ENCODE data around the gene RAD51B. TPM values are rescaled to one million over a fixed set of nuclear protein-coding genes. Genes with fewer than 3 reads are reported as not detected.

The RAD51B gene
- total and polyA plus RNA-seq, 3 donors from 2014 or later, result 5.5 to 22.5 (median 19.1) TPM

- Histone ChIP-seq H3K27ac (no peak overlapping the region), H3K27me3 (no peaks in the 10 kb centered on the region), H3K9me3 (no peaks in the 10 kb centered on the region), H3K4me3 (no peak overlapping the region), H3K36me3 (ENCODE audit: low read depth, missing control alignments) (no peaks in the 10 kb centered on the region), H3K4me1 (no peaks in the 10 kb centered on the region)
- TF ChIP-seq, protein P1, sequence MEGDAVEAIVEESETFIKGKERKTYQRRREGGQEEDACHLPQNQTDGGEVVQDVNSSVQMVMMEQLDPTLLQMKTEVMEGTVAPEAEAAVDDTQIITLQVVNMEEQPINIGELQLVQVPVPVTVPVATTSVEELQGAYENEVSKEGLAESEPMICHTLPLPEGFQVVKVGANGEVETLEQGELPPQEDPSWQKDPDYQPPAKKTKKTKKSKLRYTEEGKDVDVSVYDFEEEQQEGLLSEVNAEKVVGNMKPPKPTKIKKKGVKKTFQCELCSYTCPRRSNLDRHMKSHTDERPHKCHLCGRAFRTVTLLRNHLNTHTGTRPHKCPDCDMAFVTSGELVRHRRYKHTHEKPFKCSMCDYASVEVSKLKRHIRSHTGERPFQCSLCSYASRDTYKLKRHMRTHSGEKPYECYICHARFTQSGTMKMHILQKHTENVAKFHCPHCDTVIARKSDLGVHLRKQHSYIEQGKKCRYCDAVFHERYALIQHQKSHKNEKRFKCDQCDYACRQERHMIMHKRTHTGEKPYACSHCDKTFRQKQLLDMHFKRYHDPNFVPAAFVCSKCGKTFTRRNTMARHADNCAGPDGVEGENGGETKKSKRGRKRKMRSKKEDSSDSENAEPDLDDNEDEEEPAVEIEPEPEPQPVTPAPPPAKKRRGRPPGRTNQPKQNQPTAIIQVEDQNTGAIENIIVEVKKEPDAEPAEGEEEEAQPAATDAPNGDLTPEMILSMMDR (IDR thresholded peaks at IDR 0.05), result no peak
- no peak for TF ChIP-seq POLR2A (IDR thresholded peaks at IDR 0.05)
- DNase-seq, result no peak
- intact Hi-C loops (cut with DNase I; ENCODE audit: low total_unique reads), result no loop called here
- WGBS, 2 donors, result 29 to 92% methylated on average over 3 of the region's 3 CpGs
These were observed 37.5 kb upstream of the RAD51B start for GRCh38 chr14:67782090-67782489.

GRCh38 chr14:67784244-67784823 is 35.2 kb upstream of the RAD51B start:
- WGBS, 2 donors, result 81 to 95% methylated on average over 5 of the region's 5 CpGs
- DNase-seq, result no peak
- Histone ChIP-seq H3K4me3 (no peak overlapping the region), H3K27ac (no peak overlapping the region), H3K27me3 (no peaks in the 10 kb centered on the region), H3K36me3 (ENCODE audit: low read depth, missing control alignments) (no peaks in the 10 kb centered on the region), H3K4me1 (no peaks in the 10 kb centered on the region), H3K9me3 (no peaks in the 10 kb centered on the region)
- TF ChIP-seq POLR2A (IDR thresholded peaks at IDR 0.05), result no peak
- intact Hi-C loops (cut with DNase I; ENCODE audit: low total_unique reads), result no loop called here

DNA sequence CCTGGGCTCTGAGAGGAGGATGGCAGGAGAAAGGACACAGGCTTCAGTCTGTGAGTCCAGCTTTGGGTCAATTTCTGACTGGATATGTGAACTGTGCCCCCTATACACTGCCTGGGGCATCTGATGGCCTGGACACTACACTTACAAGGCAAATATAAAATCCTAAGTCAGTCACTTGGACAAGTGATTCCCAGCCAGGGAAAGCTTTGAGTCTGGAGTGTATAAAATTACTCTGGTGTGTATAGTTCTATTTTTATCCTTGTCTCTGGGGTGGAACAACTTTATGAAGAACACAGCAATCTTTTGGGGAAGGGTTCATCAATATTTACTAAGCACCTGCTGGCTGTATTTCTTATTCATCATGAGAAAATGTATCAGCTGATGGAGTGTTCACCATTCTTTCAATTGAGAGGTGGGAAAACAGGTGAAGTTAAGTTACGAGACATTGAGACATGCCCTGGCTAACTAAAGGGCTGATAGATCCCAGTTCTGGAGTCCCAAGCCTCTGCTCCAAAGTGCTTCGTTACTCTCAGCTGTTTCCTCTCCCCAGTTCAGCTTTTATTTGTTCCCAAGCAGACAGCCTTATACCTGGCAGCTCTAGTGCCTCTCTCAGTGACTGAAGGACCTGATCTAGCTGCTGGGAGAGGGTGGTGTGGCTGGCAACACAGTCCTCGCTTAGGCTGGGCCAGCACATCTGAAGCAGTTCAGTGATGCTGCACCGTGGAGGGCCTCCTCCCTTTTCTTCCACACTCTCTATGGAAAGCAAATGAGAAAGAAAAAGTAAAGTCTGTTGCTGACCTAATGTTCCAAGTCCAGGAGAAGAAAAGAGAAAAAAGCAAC is 34.1 kb upstream of the RAD51B start:
- Histone ChIP-seq H3K4me3 (no peak overlapping the region), H3K27ac (no peak overlapping the region), H3K27me3 (no peaks in the 10 kb centered on the region), H3K36me3 (ENCODE audit: low read depth, missing control alignments) (no peaks in the 10 kb centered on the region), H3K4me1 (no peaks in the 10 kb centered on the region), H3K9me3 (no peaks in the 10 kb centered on the region)
- DNase-seq, result no peak
- WGBS, 2 donors, result 91 to 99% methylated on average over 4 of the region's 4 CpGs
- no peak for TF ChIP-seq POLR2A (IDR thresholded peaks at IDR 0.05)
- TF ChIP-seq, protein P1 (IDR thresholded peaks at IDR 0.05), result no peak
- intact Hi-C loops (cut with DNase I; ENCODE audit: low total_unique reads), result no loop called here

GRCh38 chr14:67787673-67788072 is 31.9 kb upstream of the RAD51B start:
- WGBS, 2 donors, result 86 to 94% methylated on average over 1 of the region's 1 CpG
- Histone ChIP-seq H3K4me1 (no peaks in the 10 kb centered on the region), H3K27me3 (no peaks in the 10 kb centered on the region), H3K4me3 (no peak overlapping the region), H3K36me3 (ENCODE audit: low read depth, missing control alignments) (no peaks in the 10 kb centered on the region), H3K9me3 (no peaks in the 10 kb centered on the region), H3K27ac (no peak overlapping the region)
- no peak for DNase-seq
- intact Hi-C loops (cut with DNase I; ENCODE audit: low total_unique reads), result no loop called here
- TF ChIP-seq, protein P1 (IDR thresholded peaks at IDR 0.05), result no peak
- TF ChIP-seq POLR2A (IDR thresholded peaks at IDR 0.05), result no peak

GRCh38 chr14:67798731-67799130 is 20.8 kb upstream of the RAD51B start:
- no peak for DNase-seq
- H3K27ac ChIP-seq, result no peak overlapping the region
- H3K4me3 ChIP-seq, result no peak overlapping the region
- TF ChIP-seq POLR2A (IDR thresholded peaks at IDR 0.05), result no peak
- TF ChIP-seq, protein P1 (IDR thresholded peaks at IDR 0.05), result no peak
- H3K9me3 ChIP-seq, result no peaks in the 10 kb centered on the region
- peaks cover 3% of the 10 kb centered on the region for H3K36me3 ChIP-seq (ENCODE audit: low read depth, missing control alignments)
- no peaks in the 10 kb centered on the region for H3K27me3 ChIP-seq
- H3K4me1 ChIP-seq, result no peaks in the 10 kb centered on the region
- WGBS, 2 donors, result 49 to 71% methylated on average over 20 of the region's 20 CpGs
- intact Hi-C loops (cut with DNase I; ENCODE audit: low total_unique reads), result no loop called here
